ENCODE data around the gene SIPA1L3. TPM values are rescaled to one million over a fixed set of nuclear protein-coding genes. Genes with fewer than 3 reads are reported as not detected.
A peak's percentile ranks its signal among the peaks of the same experiment; 100 is the strongest.

SIPA1L3 gene
- total RNA-seq, 3 donors from 2014 or later, result 93.6 to 173 (median 144) TPM

DNA sequence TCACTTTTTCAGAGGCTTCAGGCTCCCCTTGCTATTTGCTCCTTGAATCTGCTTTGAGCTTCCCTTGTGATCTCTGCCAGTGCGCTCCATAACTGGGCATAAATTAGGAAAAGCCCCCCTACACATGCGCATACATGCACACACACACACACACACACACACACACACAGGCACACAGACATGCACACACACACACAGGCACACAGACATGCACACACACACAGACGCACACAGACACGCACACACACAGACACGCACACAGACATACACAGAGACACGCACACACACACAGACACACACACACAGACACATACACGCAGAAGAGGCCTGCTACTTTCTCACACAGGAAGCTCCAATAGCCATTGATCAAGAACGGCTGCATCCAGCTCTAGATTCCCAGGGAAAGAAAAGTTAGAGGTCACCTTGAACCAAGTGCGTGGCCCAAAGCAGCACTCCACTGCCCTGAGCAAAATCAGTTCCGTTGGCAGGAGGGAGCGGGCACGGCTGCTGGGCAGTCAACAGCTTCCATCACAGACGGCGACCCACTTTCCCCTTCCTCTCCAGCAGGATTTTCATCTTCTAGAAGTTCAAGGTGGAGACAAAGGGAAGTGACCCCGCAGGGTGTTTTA lies 171.4 kb downstream of the SIPA1L3 start:
- H3K9me3 ChIP-seq, result no peaks in the 10 kb centered on the region
- DNase-seq (no peak), ATAC-seq (no peak)
- intact Hi-C loops (cut with DNase I, micrococcal nuclease), result no loop called here
- H3K36me3 ChIP-seq (ENCODE audit: low read depth), result no peaks in the 10 kb centered on the region
- TF ChIP-seq, protein P1, sequence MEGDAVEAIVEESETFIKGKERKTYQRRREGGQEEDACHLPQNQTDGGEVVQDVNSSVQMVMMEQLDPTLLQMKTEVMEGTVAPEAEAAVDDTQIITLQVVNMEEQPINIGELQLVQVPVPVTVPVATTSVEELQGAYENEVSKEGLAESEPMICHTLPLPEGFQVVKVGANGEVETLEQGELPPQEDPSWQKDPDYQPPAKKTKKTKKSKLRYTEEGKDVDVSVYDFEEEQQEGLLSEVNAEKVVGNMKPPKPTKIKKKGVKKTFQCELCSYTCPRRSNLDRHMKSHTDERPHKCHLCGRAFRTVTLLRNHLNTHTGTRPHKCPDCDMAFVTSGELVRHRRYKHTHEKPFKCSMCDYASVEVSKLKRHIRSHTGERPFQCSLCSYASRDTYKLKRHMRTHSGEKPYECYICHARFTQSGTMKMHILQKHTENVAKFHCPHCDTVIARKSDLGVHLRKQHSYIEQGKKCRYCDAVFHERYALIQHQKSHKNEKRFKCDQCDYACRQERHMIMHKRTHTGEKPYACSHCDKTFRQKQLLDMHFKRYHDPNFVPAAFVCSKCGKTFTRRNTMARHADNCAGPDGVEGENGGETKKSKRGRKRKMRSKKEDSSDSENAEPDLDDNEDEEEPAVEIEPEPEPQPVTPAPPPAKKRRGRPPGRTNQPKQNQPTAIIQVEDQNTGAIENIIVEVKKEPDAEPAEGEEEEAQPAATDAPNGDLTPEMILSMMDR (IDR thresholded peaks at IDR 0.05), result no peak
- no peaks in the 10 kb centered on the region for H3K4me1 ChIP-seq (ENCODE audit: low read depth)
- no peak overlapping the region for H3K4me3 ChIP-seq

DNA sequence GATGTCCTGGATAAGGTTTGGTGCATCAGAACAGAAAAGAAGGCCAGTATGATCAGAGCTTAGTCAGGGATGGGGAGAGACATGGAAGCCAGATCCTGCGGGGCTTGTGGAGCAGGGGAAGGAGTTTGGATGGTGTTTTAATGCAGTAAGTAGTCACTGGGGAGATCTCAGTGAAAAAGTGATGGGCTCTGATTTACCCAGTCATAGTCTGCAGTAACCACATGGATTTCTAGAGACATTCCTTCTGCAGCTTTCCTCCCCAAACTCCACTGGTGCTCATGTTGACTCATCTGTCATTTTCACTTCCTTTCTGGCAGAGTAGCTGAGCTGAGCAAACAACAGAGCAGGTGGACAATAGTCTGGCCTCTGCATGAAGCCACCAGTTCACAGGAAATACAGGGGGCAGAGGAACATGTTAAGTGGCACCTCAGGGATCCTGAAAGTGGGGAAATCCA lies 172.9 kb downstream of the SIPA1L3 start:
- peak; percentile 86 for ATAC-seq
- TF ChIP-seq, protein P1 (IDR thresholded peaks at IDR 0.05), result no peak

GRCh38 chr19:38081547-38082255 lies 174.7 kb downstream of the SIPA1L3 start:
- no peaks in the 10 kb centered on the region for H3K36me3 ChIP-seq (ENCODE audit: low read depth)
- TF ChIP-seq, protein P1 (IDR thresholded peaks at IDR 0.05), result no peak
- ATAC-seq (no peak), DNase-seq (no peak)
- no peaks in the 10 kb centered on the region for H3K9me3 ChIP-seq
- no peaks in the 10 kb centered on the region for H3K4me1 ChIP-seq (ENCODE audit: low read depth)
- intact Hi-C loops (cut with DNase I, micrococcal nuclease), result no loop called here
- no peak overlapping the region for H3K4me3 ChIP-seq

More for the DNA sequence above, 172.9 kb downstream of the SIPA1L3 start:
- Histone ChIP-seq H3K4me1 (ENCODE audit: low read depth) (no peaks in the 10 kb centered on the region), H3K9me3 (no peaks in the 10 kb centered on the region), H3K36me3 (ENCODE audit: low read depth) (no peaks in the 10 kb centered on the region), H3K4me3 (no peak overlapping the region)
- DNase-seq, result peak in 1 of 3 donors; percentile 20
- intact Hi-C loops (cut with DNase I, micrococcal nuclease), result no loop called here

DNA sequence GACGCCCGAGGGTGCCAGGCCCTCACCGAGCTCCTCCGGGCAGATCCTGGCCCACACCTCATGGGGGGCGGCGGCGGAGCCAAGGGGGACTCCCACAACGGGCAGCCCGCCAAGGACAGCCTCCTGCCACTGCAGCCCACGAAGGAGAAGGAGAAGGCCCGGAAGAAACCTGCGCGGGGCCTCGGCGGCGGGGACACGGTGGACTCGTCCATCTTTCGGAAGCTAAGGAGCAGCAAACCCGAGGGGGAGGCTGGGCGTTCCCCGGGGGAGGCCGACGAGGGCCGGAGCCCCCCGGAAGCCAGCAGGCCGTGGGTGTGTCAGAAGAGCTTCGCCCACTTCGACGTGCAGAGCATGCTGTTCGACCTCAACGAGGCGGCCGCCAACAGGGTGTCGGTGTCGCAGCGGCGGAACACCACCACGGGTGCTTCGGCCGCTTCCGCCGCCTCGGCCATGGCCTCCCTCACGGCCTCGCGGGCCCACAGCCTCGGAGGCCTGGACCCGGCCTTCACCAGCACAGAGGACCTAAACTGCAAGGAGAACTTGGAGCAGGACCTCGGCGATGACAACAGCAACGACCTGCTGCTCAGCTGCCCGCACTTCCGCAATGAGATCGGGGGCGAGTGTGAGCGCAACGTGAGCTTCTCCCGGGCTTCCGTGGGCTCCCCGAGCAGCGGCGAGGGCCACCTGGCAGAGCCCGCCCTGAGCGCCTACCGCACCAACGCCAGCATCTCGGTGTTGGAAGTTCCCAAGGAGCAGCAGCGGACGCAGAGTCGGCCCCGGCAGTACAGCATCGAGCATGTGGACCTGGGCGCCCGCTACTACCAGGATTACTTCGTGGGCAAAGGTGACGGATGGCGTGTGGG lies 175.5 kb downstream of the SIPA1L3 start:
- Histone ChIP-seq H3K9me3 (no peaks in the 10 kb centered on the region), H3K4me3 (no peak overlapping the region), H3K4me1 (ENCODE audit: low read depth) (no peaks in the 10 kb centered on the region), H3K36me3 (ENCODE audit: low read depth) (no peaks in the 10 kb centered on the region)
- DNase-seq (no peak), ATAC-seq (no peak)
- intact Hi-C loops (cut with DNase I, micrococcal nuclease), result no loop called here
- TF ChIP-seq, protein P1 (IDR thresholded peaks at IDR 0.05), result no peak

GRCh38 chr19:38084196-38084595 lies 177.2 kb downstream of the SIPA1L3 start:
- Histone ChIP-seq H3K4me1 (ENCODE audit: low read depth) (no peaks in the 10 kb centered on the region), H3K9me3 (no peaks in the 10 kb centered on the region), H3K4me3 (no peak overlapping the region), H3K36me3 (ENCODE audit: low read depth) (no peaks in the 10 kb centered on the region)
- DNase-seq (no peak), ATAC-seq (no peak)
- intact Hi-C loops (cut with DNase I, micrococcal nuclease), result no loop called here
- TF ChIP-seq, protein P1 (IDR thresholded peaks at IDR 0.05), result no peak
